ENCODE results near the gene DDX1. TPM values are rescaled to one million over a fixed set of nuclear protein-coding genes. Genes with fewer than 3 reads are reported as not detected.
A peak's percentile ranks its signal among the peaks of the same experiment; 100 is the strongest.

DDX1 gene
- total and polyA plus RNA-seq, 10 donors, result 32.6 to 62.0 (median 48.3) TPM

GRCh38 chr2:15584316-15584715 is 7.4 kb upstream of the DDX1 start:
- intact Hi-C loops (cut with DNase I; ENCODE audit: low total_unique reads), result no loop called here
- TF ChIP-seq POLR2A (IDR thresholded peaks at IDR 0.05) (no peak), POLR2AphosphoS5 (IDR thresholded peaks at IDR 0.05) (no peak), CTCF (IDR thresholded peaks at IDR 0.05 in 8 of 11, conservative IDR thresholded peaks at IDR 0.05 in 3 of 11) (no peak)
- H3K36me3 ChIP-seq, result no peaks in the 10 kb centered on the region
- H3K27me3 ChIP-seq (replicated peaks in 1 of 7), result no peaks in the 10 kb centered on the region
- no peak overlapping the region for H3K4me3 ChIP-seq
- DNase-seq, result no peak
- peaks cover 0 to 8% (median 0%) of the 10 kb centered on the region in 6 donors for H3K4me1 ChIP-seq
- H3K27ac ChIP-seq, result no peak overlapping the region
- H3K9me3 ChIP-seq, result no peaks in the 10 kb centered on the region

GRCh38 chr2:15584767-15585469 is 6.8 kb upstream of the DDX1 start:
- H3K9me3 ChIP-seq, result no peaks in the 10 kb centered on the region
- intact Hi-C loops (cut with DNase I; ENCODE audit: low total_unique reads), result no loop called here
- H3K27me3 ChIP-seq (replicated peaks in 1 of 7), result no peaks in the 10 kb centered on the region
- H3K27ac ChIP-seq, result no peak overlapping the region
- H3K4me3 ChIP-seq, result no peak overlapping the region
- 77 to 86% (median 82%) methylated on average over 2 of the region's 2 CpGs for WGBS, 5 donors
- H3K4me1 ChIP-seq, result peaks cover 0 to 8% (median 0%) of the 10 kb centered on the region in 6 donors
- no peak for DNase-seq
- no peaks in the 10 kb centered on the region for H3K36me3 ChIP-seq
- TF ChIP-seq CTCF (IDR thresholded peaks at IDR 0.05 in 8 of 11, conservative IDR thresholded peaks at IDR 0.05 in 3 of 11), result no peak
- TF ChIP-seq POLR2AphosphoS5 (IDR thresholded peaks at IDR 0.05), result no peak
- TF ChIP-seq POLR2A (IDR thresholded peaks at IDR 0.05), result no peak

DNA sequence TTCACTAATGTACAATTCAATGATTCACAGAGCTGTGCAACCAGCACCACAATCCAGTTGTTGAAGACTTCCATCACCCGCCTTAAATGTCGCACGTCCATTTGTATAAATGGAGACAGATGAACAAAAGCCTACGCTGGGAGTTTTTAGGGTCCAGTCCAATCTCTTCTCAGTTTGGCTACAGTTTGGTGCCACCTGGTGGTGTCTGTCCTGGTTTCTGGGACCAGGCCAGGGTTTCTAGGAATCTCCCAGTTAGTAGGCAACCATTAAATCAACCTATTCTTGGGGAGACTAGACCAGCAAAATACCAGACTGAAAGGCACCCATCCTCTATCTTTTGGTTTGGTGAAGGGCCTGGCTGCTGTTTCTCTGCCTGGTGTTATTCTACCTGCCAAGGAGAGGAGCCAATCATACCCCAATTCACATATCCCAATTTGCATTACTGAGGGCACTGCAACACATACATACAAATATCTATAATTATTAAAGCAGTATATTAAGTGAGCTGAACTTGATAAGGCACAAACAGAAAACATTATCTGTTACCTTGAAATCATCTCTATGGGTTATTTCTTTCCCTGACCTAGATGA is 3.2 kb upstream of the DDX1 start:
- WGBS, 5 donors, result 51 to 76% (median 62%) methylated on average over 4 of the region's 4 CpGs
- Histone ChIP-seq H3K9me3 (no peaks in the 10 kb centered on the region), H3K4me1 (peaks cover 10 to 26% (median 21%) of the 10 kb centered on the region in 6 donors), H3K27ac (no peak overlapping the region), H3K27me3 (replicated peaks in 1 of 7) (no peaks in the 10 kb centered on the region), H3K36me3 (no peaks in the 10 kb centered on the region), H3K4me3 (no peak overlapping the region)
- peak in 8 of 11 experiments; percentile 10 to 63 (median 47) for TF ChIP-seq CTCF (IDR thresholded peaks at IDR 0.05 in 8 of 11, conservative IDR thresholded peaks at IDR 0.05 in 3 of 11)
- no peak for TF ChIP-seq POLR2A (IDR thresholded peaks at IDR 0.05)
- TF ChIP-seq POLR2AphosphoS5 (IDR thresholded peaks at IDR 0.05), result no peak
- DNase-seq, result no peak
- intact Hi-C loops (cut with DNase I; ENCODE audit: low total_unique reads), result no loop called here

GRCh38 chr2:15591373-15591691 is 336 bp upstream of the DDX1 start:
- peak overlapping the region; percentile 86 to 92 (median 90) for H3K27ac ChIP-seq
- 18 to 48% (median 25%) methylated on average over 4 to 7 of the region's 7 CpGs for WGBS, 5 donors
- peaks cover 10 to 45% (median 37%) of the 10 kb centered on the region in 6 donors for H3K4me1 ChIP-seq
- peak overlapping the region; percentile 81 to 99 (median 93) for H3K4me3 ChIP-seq
- H3K36me3 ChIP-seq, result peaks cover 0 to 21% (median 13%) of the 10 kb centered on the region in 6 donors
- DNase-seq, result no peak
- H3K9me3 ChIP-seq, result no peaks in the 10 kb centered on the region
- no peaks in the 10 kb centered on the region for H3K27me3 ChIP-seq (replicated peaks in 1 of 7)
- intact Hi-C loops (cut with DNase I; ENCODE audit: low total_unique reads), result no loop called here
- TF ChIP-seq POLR2A (IDR thresholded peaks at IDR 0.05) (no peak), POLR2AphosphoS5 (IDR thresholded peaks at IDR 0.05) (no peak), CTCF (IDR thresholded peaks at IDR 0.05 in 8 of 11, conservative IDR thresholded peaks at IDR 0.05 in 3 of 11) (no peak)

Measured in spleen (tissue), 11 donors.